GM10266 (cell line): Measurements from ENCODE around the gene FNDC11.

Experiments
- DNase-seq: peaks from one replicate; pipeline ENCODE4 v3.0.0; 2012; ENCODE audit errors: extremely low spot score
- TF ChIP-seq, protein P1 (sequence below): IDR thresholded peaks from 2 replicates; pipeline ENCODE4 v1.5.1; 2012; ENCODE audit warnings: mild to moderate bottlenecking, low read depth; ENCODE audit not compliant: control insufficient read depth, insufficient read depth; ENCODE audit errors: missing control alignments

The FNDC11 gene

DNA sequence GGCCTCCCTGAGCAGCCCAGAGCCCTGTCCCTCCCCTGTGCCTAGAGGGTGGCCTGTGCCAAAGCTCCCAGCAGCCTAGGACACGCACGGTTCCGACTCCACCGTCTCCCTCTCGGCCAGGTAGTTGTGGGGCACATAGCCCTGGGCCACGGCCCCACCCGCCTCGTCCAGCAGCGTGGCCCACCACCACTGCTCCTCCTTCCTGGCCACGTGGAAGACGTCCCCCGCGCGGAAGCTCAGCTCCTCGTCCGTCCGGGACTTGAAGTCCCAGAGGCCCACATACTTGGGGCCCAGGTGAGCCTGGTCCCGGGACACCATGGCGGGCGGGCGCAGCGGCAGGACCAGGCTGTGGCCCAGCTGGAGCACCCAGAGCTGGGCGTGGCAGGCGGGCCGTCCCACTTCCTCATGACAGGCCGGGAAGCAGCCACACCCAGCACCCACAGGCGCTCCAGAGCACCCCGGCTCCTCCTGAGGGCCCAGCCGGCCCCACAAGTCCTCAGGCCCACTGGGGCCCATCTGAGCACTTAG, 16.9 kb upstream of the FNDC11 start, which contains the start of gene PTK6:
TSS of gene PTK6 (minus strand) at position 380 of the 528 bp plus-strand sequence. CDS start at position 318, 62 bp downstream.
- DNase-seq, result peak; percentile 78
- TF ChIP-seq, protein P1, sequence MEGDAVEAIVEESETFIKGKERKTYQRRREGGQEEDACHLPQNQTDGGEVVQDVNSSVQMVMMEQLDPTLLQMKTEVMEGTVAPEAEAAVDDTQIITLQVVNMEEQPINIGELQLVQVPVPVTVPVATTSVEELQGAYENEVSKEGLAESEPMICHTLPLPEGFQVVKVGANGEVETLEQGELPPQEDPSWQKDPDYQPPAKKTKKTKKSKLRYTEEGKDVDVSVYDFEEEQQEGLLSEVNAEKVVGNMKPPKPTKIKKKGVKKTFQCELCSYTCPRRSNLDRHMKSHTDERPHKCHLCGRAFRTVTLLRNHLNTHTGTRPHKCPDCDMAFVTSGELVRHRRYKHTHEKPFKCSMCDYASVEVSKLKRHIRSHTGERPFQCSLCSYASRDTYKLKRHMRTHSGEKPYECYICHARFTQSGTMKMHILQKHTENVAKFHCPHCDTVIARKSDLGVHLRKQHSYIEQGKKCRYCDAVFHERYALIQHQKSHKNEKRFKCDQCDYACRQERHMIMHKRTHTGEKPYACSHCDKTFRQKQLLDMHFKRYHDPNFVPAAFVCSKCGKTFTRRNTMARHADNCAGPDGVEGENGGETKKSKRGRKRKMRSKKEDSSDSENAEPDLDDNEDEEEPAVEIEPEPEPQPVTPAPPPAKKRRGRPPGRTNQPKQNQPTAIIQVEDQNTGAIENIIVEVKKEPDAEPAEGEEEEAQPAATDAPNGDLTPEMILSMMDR, result no peak

GRCh38 chr20:63537525-63538203, 16.3 kb upstream of the FNDC11 start:
- peak; percentile 100 for DNase-seq
- TF ChIP-seq, protein P1, result peak; percentile 98

DNA sequence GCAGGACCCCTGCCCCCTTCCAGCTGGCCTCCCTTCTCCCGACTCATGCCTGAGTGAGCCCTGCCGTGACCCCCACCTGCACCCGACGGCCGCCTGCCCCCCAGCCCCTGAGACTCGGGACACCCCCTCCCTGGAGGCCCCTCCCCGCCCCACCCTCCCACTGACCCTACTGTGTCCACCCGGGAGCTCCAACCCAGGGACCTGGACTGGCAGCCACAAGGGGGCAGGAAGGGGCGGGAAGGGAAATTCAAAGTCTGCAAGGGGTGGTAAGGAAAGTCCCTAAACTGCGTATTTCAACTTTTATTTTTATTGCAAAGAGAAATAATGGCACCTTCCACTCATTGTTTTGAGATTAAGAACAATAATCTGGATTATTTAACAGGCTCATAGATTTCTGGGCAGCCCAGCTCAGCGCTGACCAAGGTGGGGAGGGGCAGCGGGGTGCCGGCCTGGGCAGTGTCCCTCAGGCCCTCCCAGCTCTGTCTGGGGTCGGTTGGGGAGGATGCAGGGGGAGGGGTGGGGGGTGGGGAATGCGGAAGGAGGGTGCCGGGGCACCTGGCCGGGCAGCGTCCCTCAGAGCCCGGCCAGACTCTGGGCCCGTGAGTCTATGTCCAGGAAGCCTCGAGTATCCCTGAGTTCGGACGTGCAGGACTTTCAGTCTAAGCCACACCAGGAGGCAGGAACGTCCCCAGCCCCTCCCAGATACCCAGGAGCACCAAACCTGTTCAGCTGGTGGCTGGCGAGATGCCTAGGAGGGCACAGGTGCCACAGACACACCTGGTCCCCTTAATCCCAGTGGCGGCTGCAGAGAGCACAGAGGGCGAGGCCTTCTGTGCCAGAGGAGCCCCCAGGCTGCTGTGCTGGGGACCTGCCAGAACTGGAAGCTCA, 15.5 kb upstream of the FNDC11 start:
- DNase-seq, result peak; percentile 76
- TF ChIP-seq, protein P1, result peak; percentile 22

- TF ChIP-seq, protein P1, result no peak
- DNase-seq, result no peak
Measured at GRCh38 chr20:63539092-63539430, 14.9 kb upstream of the FNDC11 start.

GRCh38 chr20:63539441-63540370, 14.3 kb upstream of the FNDC11 start:
- no peak for DNase-seq
- TF ChIP-seq, protein P1, result no peak

DNA sequence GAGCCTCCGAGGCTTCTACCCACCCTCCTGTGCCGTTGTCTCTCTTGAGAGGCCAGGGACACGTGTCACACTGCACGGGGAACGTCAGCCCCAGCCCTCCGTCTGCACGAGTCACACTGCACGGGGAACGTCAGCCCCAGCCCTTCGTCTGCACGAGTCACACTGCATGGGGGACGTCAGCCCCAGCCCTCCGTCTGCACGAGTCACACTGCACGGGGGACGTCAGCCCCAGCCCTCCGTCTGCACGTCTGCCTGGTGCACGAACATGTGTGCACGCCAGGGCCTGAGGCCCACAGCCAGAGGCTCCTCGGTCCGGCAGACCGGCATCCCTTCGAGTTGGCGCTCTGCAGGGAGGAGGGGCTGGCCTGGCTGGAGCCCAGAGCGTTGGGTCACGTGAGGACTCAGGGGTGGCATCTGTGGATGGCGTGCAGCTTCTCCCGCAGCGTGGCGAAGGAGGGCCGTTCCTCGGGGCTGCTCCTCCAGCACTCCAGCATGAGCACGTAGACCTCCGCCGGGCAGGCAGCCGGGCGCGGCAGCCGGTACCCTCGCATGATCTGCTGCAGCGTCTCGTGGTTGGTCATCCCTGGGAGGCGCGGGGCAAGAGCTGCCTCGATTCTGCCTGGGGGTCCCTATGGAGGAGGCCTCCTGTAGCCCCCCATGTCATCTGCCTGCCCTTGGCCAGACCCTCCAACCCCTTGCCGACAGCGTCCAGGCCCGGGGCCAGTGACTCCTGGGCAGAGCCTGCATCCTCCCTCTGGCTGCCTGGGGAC, 13.4 kb upstream of the FNDC11 start:
- TF ChIP-seq, protein P1, result no peak
- DNase-seq, result no peak
